Endodermal cell (in vitro differentiated cells): Measurements from ENCODE around the gene DENND2A. TPM values are rescaled to one million over a fixed set of nuclear protein-coding genes. Genes with fewer than 3 reads are reported as not detected.
"Not testable (repeated sequence)": the region's sequence is repeated elsewhere in the genome, so short reads cannot be mapped to it uniquely, and the experiment has no call there.

ENCODE experiments used
- DNase-seq: peaks from one replicate; pipeline ENCODE4 v3.0.0-alpha.2; 2017
- H3K27ac ChIP-seq: 2 replicates; pipeline ENCODE4 v1.5.1; 2013; ENCODE audit warnings: mild to moderate bottlenecking, low read depth, low read length, moderate library complexity
- H3K27me3 ChIP-seq: 2 replicates; pipeline ENCODE4 v1.6.1; 2013; ENCODE audit warnings: mild to moderate bottlenecking, low read length, moderate library complexity; ENCODE audit not compliant: insufficient read depth, control insufficient read depth, poor library complexity, severe bottlenecking
- H3K36me3 ChIP-seq: 2 replicates; pipeline ENCODE4 v1.7.0; 2013; ENCODE audit warnings: mild to moderate bottlenecking, low read length, moderate library complexity; ENCODE audit not compliant: control insufficient read depth, insufficient read depth
- H3K4me1 ChIP-seq: one replicate; pipeline ENCODE4 v1.7.0; 2013; ENCODE audit warnings: low read length; ENCODE audit not compliant: control insufficient read depth, insufficient read depth
- H3K4me3 ChIP-seq: 2 replicates; pipeline ENCODE4 v1.5.1; 2013; ENCODE audit warnings: mild to moderate bottlenecking, low read length, moderate library complexity
- H3K9ac ChIP-seq: 2 replicates; pipeline ENCODE4 v1.6.1; 2013; ENCODE audit warnings: mild to moderate bottlenecking, low read length, moderate library complexity; ENCODE audit not compliant: poor library complexity, severe bottlenecking; ENCODE audit errors: extremely low read depth
- H3K9me3 ChIP-seq: 2 replicates; pipeline ENCODE4 v1.6.1; 2013; ENCODE audit warnings: mild to moderate bottlenecking, low read length, moderate library complexity; ENCODE audit not compliant: control insufficient read depth
- H3K27ac Mint-ChIP-seq: 2 replicates; pipeline ENCODE4 v1.8.0; 2020; ENCODE audit warnings: mixed read lengths
- H3K27me3 Mint-ChIP-seq: 2 replicates; pipeline ENCODE4 v1.8.0; 2021; ENCODE audit warnings: mild to moderate bottlenecking, mixed read lengths; ENCODE audit not compliant: insufficient read depth
- H3K36me3 Mint-ChIP-seq: 2 replicates; pipeline ENCODE4 v1.8.0; 2020; ENCODE audit warnings: low read depth, mixed read lengths
- H3K4me1 Mint-ChIP-seq: 2 replicates; pipeline ENCODE4 v1.8.0; 2020; ENCODE audit warnings: mixed read lengths
- H3K4me3 Mint-ChIP-seq: 2 replicates; pipeline ENCODE4 v1.8.0; 2020; ENCODE audit warnings: mild to moderate bottlenecking, moderate library complexity, mixed read lengths
- H3K9me3 Mint-ChIP-seq: 2 replicates; pipeline ENCODE4 v1.8.0; 2020; ENCODE audit warnings: mild to moderate bottlenecking, mixed read lengths
- CTCF ChIP-seq: fragments of 200-600 bp; sonication (generic); conservative IDR thresholded peaks from 2 replicates; pipeline ENCODE4 v1.5.0; 2021; ENCODE audit warnings: antibody characterized with exemption, mild to moderate bottlenecking
- WGBS, 2 experiments: methylation state at CpG; one replicate each; pipeline versions ENCODE4 v1.1.5 to v1.1.7; 2013; ENCODE audit warnings: missing lambda C conversion rate in 2 of 2, mixed read lengths in 1 of 2; ENCODE audit not compliant: insufficient coverage in 1 of 2, insufficient read length in 1 of 2; 5-methylcytosine and 5-hydroxymethylcytosine counted together
- total RNA-seq, 2 donors: library from RNA; stranded (reverse); fragmentation: NEBNext Ultra II Directional in 1 of 2; extraction: Animal tissue kit (Norgen Biotek cat#: 25700) in 1 of 2; gene quantifications; 2 replicates in 1 of 2; 3 replicates in 1 of 2; pipeline ENCODE4 v1.2.1, GENCODE V29; 2021

The DENND2A gene
- total RNA-seq, 2 donors from 2014 or later, result 28.5 to 40.6 TPM

GRCh38 chr7:140624392-140625191, 16.0 kb downstream of the DENND2A start:
- Mint-ChIP-seq H3K36me3 (peaks cover 11% of the 10 kb centered on the region), H3K27ac (peak overlapping the region; percentile 71), H3K4me1 (peaks cover 13% of the 10 kb centered on the region), H3K27me3 (no peaks in the 10 kb centered on the region), H3K4me3 (no peak overlapping the region), H3K9me3 (no peaks in the 10 kb centered on the region)
- peak; percentile 74 for DNase-seq
- Histone ChIP-seq H3K4me1 (peaks cover 3% of the 10 kb centered on the region), H3K9ac (no peak overlapping the region), H3K4me3 (no peak overlapping the region), H3K27me3 (no peaks in the 10 kb centered on the region), H3K27ac (no peak overlapping the region), H3K36me3 (no peaks in the 10 kb centered on the region), H3K9me3 (no peaks in the 10 kb centered on the region)
- 94 to 98% methylated on average over 7 to 11 of the region's 11 CpGs for WGBS, 2 experiments
- TF ChIP-seq CTCF, result no peak

GRCh38 chr7:140623980-140624379, 16.6 kb downstream of the DENND2A start:
- Histone ChIP-seq H3K4me1 (peaks cover 3% of the 10 kb centered on the region), H3K27ac (peak overlapping the region; percentile 10), H3K9ac (no peak overlapping the region), H3K36me3 (no peaks in the 10 kb centered on the region), H3K9me3 (no peaks in the 10 kb centered on the region), H3K27me3 (no peaks in the 10 kb centered on the region), H3K4me3 (no peak overlapping the region)
- TF ChIP-seq CTCF, result no peak
- WGBS, 2 experiments, result 92 to 97% methylated on average over 4 to 6 of the region's 6 CpGs
- Mint-ChIP-seq H3K27me3 (no peaks in the 10 kb centered on the region), H3K27ac (peak overlapping the region; percentile 71), H3K4me1 (peaks cover 13% of the 10 kb centered on the region), H3K9me3 (no peaks in the 10 kb centered on the region), H3K4me3 (no peak overlapping the region), H3K36me3 (peaks cover 8% of the 10 kb centered on the region)
- DNase-seq, result no peak

GRCh38 chr7:140621401-140622021, 19.1 kb downstream of the DENND2A start:
- Histone ChIP-seq H3K27ac (no peak overlapping the region), H3K4me1 (peaks cover under 1% of the 10 kb centered on the region), H3K9me3 (no peaks in the 10 kb centered on the region), H3K27me3 (no peaks in the 10 kb centered on the region), H3K4me3 (no peak overlapping the region), H3K9ac (no peak overlapping the region), H3K36me3 (no peaks in the 10 kb centered on the region)
- WGBS, 2 experiments, result 88 to 96% methylated on average over 4 to 7 of the region's 7 CpGs
- TF ChIP-seq CTCF, result no peak
- peaks cover 8% of the 10 kb centered on the region for H3K36me3 Mint-ChIP-seq
- no peaks in the 10 kb centered on the region for H3K9me3 Mint-ChIP-seq
- no peaks in the 10 kb centered on the region for H3K27me3 Mint-ChIP-seq
- DNase-seq, result no peak
- no peak overlapping the region for H3K27ac Mint-ChIP-seq
- H3K4me3 Mint-ChIP-seq, result no peak overlapping the region
- H3K4me1 Mint-ChIP-seq, result peaks cover 9% of the 10 kb centered on the region

- H3K36me3 ChIP-seq, H3K27me3 ChIP-seq, H3K27me3 Mint-ChIP-seq, H3K4me1 Mint-ChIP-seq, H3K4me1 ChIP-seq, H3K9me3 Mint-ChIP-seq, H3K27ac Mint-ChIP-seq, DNase-seq, H3K4me3 Mint-ChIP-seq, H3K4me3 ChIP-seq, H3K9ac ChIP-seq, H3K36me3 Mint-ChIP-seq, H3K9me3 ChIP-seq, H3K27ac ChIP-seq: not testable (repeated sequence)
- 93% methylated on average over 8 to 11 of the region's 11 CpGs for WGBS, 2 experiments
Measured at GRCh38 chr7:140619915-140620510, 20.6 kb downstream of the DENND2A start.
